ENCODE data around the gene PHLDB1.
A peak's percentile ranks its signal among the peaks of the same experiment; 100 is the strongest.

Gene PHLDB1

GRCh38 chr11:118622376-118623268, 15.2 kb downstream of the PHLDB1 start:
- DNase-seq, result peak in 1 of 2 donors; percentile 42

- DNase-seq, result no peak
Observed at GRCh38 chr11:118623269-118623655, 15.8 kb downstream of the PHLDB1 start.

- no peak for DNase-seq
Observed at GRCh38 chr11:118625036-118625690, 17.7 kb downstream of the PHLDB1 start.

- no peak for DNase-seq
Observed at GRCh38 chr11:118625976-118626375, 18.6 kb downstream of the PHLDB1 start.

- DNase-seq, result no peak
Observed at GRCh38 chr11:118627566-118627965, 20.2 kb downstream of the PHLDB1 start.

GRCh38 chr11:118628031-118628430, 20.6 kb downstream of the PHLDB1 start:
- no peak for DNase-seq

GRCh38 chr11:118628432-118628831, 21.0 kb downstream of the PHLDB1 start:
- DNase-seq, result no peak

- no peak for DNase-seq
Observed at GRCh38 chr11:118628861-118629549, 21.6 kb downstream of the PHLDB1 start.

- no peak for DNase-seq
Observed at GRCh38 chr11:118629761-118630661, 22.6 kb downstream of the PHLDB1 start.

- no peak for DNase-seq
Observed at GRCh38 chr11:118631142-118631909, 23.9 kb downstream of the PHLDB1 start.

GRCh38 chr11:118632577-118633318, 25.3 kb downstream of the PHLDB1 start:
- DNase-seq, result no peak

- no peak for DNase-seq
Observed at GRCh38 chr11:118633319-118633690, 25.9 kb downstream of the PHLDB1 start.

GRCh38 chr11:118633979-118634378, 26.6 kb downstream of the PHLDB1 start:
- DNase-seq, result no peak

- no peak for DNase-seq
Observed at GRCh38 chr11:118634431-118635236, 27.2 kb downstream of the PHLDB1 start.

GRCh38 chr11:118635237-118635591, 27.8 kb downstream of the PHLDB1 start:
- DNase-seq, result no peak

- no peak for DNase-seq
Observed at GRCh38 chr11:118635642-118636041, 28.2 kb downstream of the PHLDB1 start.

- no peak for DNase-seq
Observed at GRCh38 chr11:118636569-118637290, 29.3 kb downstream of the PHLDB1 start.

GRCh38 chr11:118638726-118639125, 31.3 kb downstream of the PHLDB1 start:
- no peak for DNase-seq

GRCh38 chr11:118639899-118640298, 32.5 kb downstream of the PHLDB1 start:
- no peak for DNase-seq

All from inflammatory macrophage (primary cell).